H1 (cell line): ENCODE measurements around the gene ISCA2.

Source experiments
- ASH2L ChIP-seq: fragments of 200-600, 300-600 bp; sonication (generic); IDR thresholded peaks from one replicate; pipeline ENCODE4 v1.7.1; 2017; ENCODE audit warnings: low read length
- BCL11A ChIP-seq, 2 experiments: IDR thresholded peaks; one replicate each; pipeline ENCODE4 v1.6.1; 2011; ENCODE audit warnings: low read depth in 2 of 2, low read length in 2 of 2, mild to moderate bottlenecking in 2 of 2
- CTCF ChIP-seq, 3 experiments: IDR thresholded peaks; 1 replicate in 2 of 3; 2 replicates in 1 of 3; pipeline versions ENCODE4 v1.5.1 to v1.6.1; 2011; ENCODE audit warnings: low read length in 3 of 3, mild to moderate bottlenecking in 3 of 3, inconsistent platforms in 2 of 3, low read depth in 1 of 3, moderate library complexity in 1 of 3; ENCODE audit not compliant: insufficient read depth in 1 of 3; ENCODE audit errors: control extremely low read depth in 1 of 3
- EGR1 ChIP-seq: IDR thresholded peaks from 2 replicates; pipeline ENCODE4 v1.6.1; 2011; ENCODE audit warnings: low read depth, low read length, borderline replicate concordance
- EP300 ChIP-seq, 2 experiments: IDR thresholded peaks; 1 replicate in 1 of 2; 2 replicates in 1 of 2; pipeline ENCODE4 v1.6.1; 2011 to 2012; ENCODE audit warnings: low read depth in 2 of 2, low read length in 2 of 2, mild to moderate bottlenecking in 2 of 2, borderline replicate concordance in 1 of 2, inconsistent platforms in 1 of 2, moderate library complexity in 1 of 2
- EZH2 ChIP-seq: fragments of 200-600 bp; sonication (generic); IDR thresholded peaks from 2 replicates; pipeline ENCODE4 v1.7.1; 2012; ENCODE audit warnings: low read depth, mild to moderate bottlenecking, moderate library complexity, low read length, inconsistent platforms; ENCODE audit not compliant: severe bottlenecking
- HDAC2 ChIP-seq, 2 experiments: fragments of 300-600 bp in 1 of 2; sonication (generic) in 1 of 2; IDR thresholded peaks; 2 replicates each; pipeline ENCODE4 v1.6.1; 2011 to 2012; ENCODE audit warnings: low read depth in 2 of 2, low read length in 2 of 2, mild to moderate bottlenecking in 2 of 2, moderate library complexity in 2 of 2, borderline replicate concordance in 1 of 2, inconsistent platforms in 1 of 2
- MAX ChIP-seq: IDR thresholded peaks from 2 replicates; pipeline ENCODE4 v1.6.1; 2012; ENCODE audit warnings: inconsistent platforms
- RAD21 ChIP-seq, 2 experiments: IDR thresholded peaks in 1 of 2; conservative IDR thresholded peaks in 1 of 2; 2 replicates each; pipeline ENCODE4 v1.6.1; 2011; ENCODE audit warnings: low read depth in 2 of 2, low read length in 2 of 2, improper control_type of control experiment in 1 of 2, inconsistent platforms in 1 of 2, mild to moderate bottlenecking in 1 of 2, moderate library complexity in 1 of 2
- TEAD4 ChIP-seq: IDR thresholded peaks from 2 replicates; pipeline ENCODE4 v1.6.1; 2012; ENCODE audit warnings: low read depth, low read length, inconsistent platforms, mixed read lengths
- YY1 ChIP-seq: IDR thresholded peaks from 2 replicates; pipeline ENCODE4 v1.6.1; 2011; ENCODE audit warnings: low read depth, mild to moderate bottlenecking, low read length
- ZNF274 ChIP-seq: IDR thresholded peaks from 2 replicates; pipeline ENCODE4 v1.7.0; 2012; ENCODE audit warnings: low read length, borderline replicate concordance; ENCODE audit errors: extremely low read depth

- TF ChIP-seq CTCF (IDR thresholded peaks at IDR 0.05; ENCODE audit: control extremely low read depth in 1 of 3, insufficient read depth in 1 of 3, low read depth in 1 of 3, low read length in 3 of 3), result no peak
- no peak for TF ChIP-seq EP300 (IDR thresholded peaks at IDR 0.05; ENCODE audit: borderline replicate concordance in 1 of 2, low read depth in 2 of 2, low read length in 2 of 2)
- TF ChIP-seq MAX, result no peak
- no peak for TF ChIP-seq ZNF274
- no peak for TF ChIP-seq TEAD4
- no peak for TF ChIP-seq EGR1
- TF ChIP-seq HDAC2 (IDR thresholded peaks at IDR 0.05; ENCODE audit: borderline replicate concordance in 1 of 2, low read depth in 2 of 2, low read length in 2 of 2), result no peak
- no peak for TF ChIP-seq RAD21 (IDR thresholded peaks at IDR 0.05 in 1 of 2, conservative IDR thresholded peaks at IDR 0.05 in 1 of 2; ENCODE audit: low read depth in 2 of 2, low read length in 2 of 2)
- TF ChIP-seq YY1, result no peak
- TF ChIP-seq EZH2, result no peak
- no peak for TF ChIP-seq ASH2L
- TF ChIP-seq BCL11A (IDR thresholded peaks at IDR 0.05; ENCODE audit: low read depth in 2 of 2, low read length in 2 of 2), result no peak
Observed at GRCh38 chr14:74464785-74465184, 28.8 kb upstream of the ISCA2 start.
